Measurements from ENCODE around the gene RGS1. TPM values are rescaled to one million over a fixed set of nuclear protein-coding genes. Genes with fewer than 3 reads are reported as not detected.

The RGS1 gene
- total and polyA plus RNA-seq, 2 of the 8 experiments (the other 6 are each of a cell fraction or from before 2014, with no cell fraction given) = not detected

GRCh38 chr1:192578144-192578909, 2.8 kb downstream of the RGS1 start:
- H4K8ac ChIP-seq (ENCODE audit: extremely low read depth, insufficient read depth, low read length) = no peak overlapping the region
- H3K4me3 ChIP-seq (ENCODE audit: extremely low read depth in 1 of 4, insufficient read depth in 2 of 4, low read depth in 3 of 4, low read length in 4 of 4) = no peak overlapping the region
- no peaks in the 10 kb centered on the region for H3K36me3 ChIP-seq (ENCODE audit: control insufficient read depth in 2 of 4, insufficient read depth in 4 of 4, low read length in 3 of 4)
- H3K27ac ChIP-seq (ENCODE audit: low read depth, low read length) = no peak overlapping the region
- WGBS, 2 experiments (ENCODE audit: extremely low coverage in 1 of 2, insufficient coverage in 1 of 2, insufficient read length in 1 of 2, insufficient replicate concordance in 2 of 2, low coverage in 1 of 2, low lambda C conversion rate in 2 of 2, missing lambda C conversion rate in 1 of 2) = 78% methylated on average over 1 of the region's 1 CpG; no CpG with 5 or more reads in 1 of the 2 experiments
- H3K4me2 ChIP-seq (ENCODE audit: insufficient read depth in 1 of 2, low read depth in 2 of 2, low read length in 2 of 2) = no peak overlapping the region
- H3K23ac ChIP-seq (ENCODE audit: insufficient read length) = no peak overlapping the region
- no peaks in the 10 kb centered on the region; a peak in 1 of 7 replicates for H3K4me1 ChIP-seq (replicated peaks in 1 of 4; ENCODE audit: control insufficient read depth in 3 of 4, insufficient read depth in 4 of 4, low read length in 3 of 4)
- H3K4ac ChIP-seq (replicated peaks; ENCODE audit: insufficient read length, low read depth, low read length) = no peak overlapping the region
- no peak overlapping the region for H3K56ac ChIP-seq (replicated peaks; ENCODE audit: insufficient read length, low read depth, low read length)
- no peak overlapping the region for H2AK5ac ChIP-seq (ENCODE audit: low read depth, low read length)
- FAIRE-seq = no peak
- no peaks in the 10 kb centered on the region for H3K27me3 ChIP-seq (replicated peaks in 1 of 4; ENCODE audit: control insufficient read depth in 3 of 4, extremely low read depth in 1 of 4, insufficient read depth in 3 of 4, low read length in 3 of 4)
- no peaks in the 10 kb centered on the region for H3K9me3 ChIP-seq (ENCODE audit: insufficient read depth in 2 of 2, low read depth in 1 of 2, low read length in 1 of 2)
- no peak overlapping the region for H4K91ac ChIP-seq (replicated peaks; ENCODE audit: insufficient read length, low read length)
- peak overlapping the region in 1 of 4 experiments; percentile 34; a peak in 1 of 7 replicates for H3K9ac ChIP-seq (replicated peaks in 1 of 4; ENCODE audit: extremely low read depth in 1 of 4, low read depth in 3 of 4, low read length in 3 of 4)
- TF ChIP-seq SAP30 (IDR thresholded peaks at IDR 0.05; ENCODE audit: insufficient read depth, insufficient replicate concordance, low read length) = no peak
- TF ChIP-seq TAF1 (IDR thresholded peaks at IDR 0.05; ENCODE audit: low read depth, low read length) = no peak
- TF ChIP-seq KDM4A (IDR thresholded peaks at IDR 0.05; ENCODE audit: low read depth, low read length, severe bottlenecking) = no peak
- no peak for TF ChIP-seq JUN (IDR thresholded peaks at IDR 0.05; ENCODE audit: low read depth, low read length)
- no peak for TF ChIP-seq TCF12 (IDR thresholded peaks at IDR 0.05; ENCODE audit: low read depth, low read length)
- TF ChIP-seq ATF2 (IDR thresholded peaks at IDR 0.05; ENCODE audit: low read length) = no peak
- no peak for TF ChIP-seq PHF8 (conservative IDR thresholded peaks at IDR 0.05; ENCODE audit: low read depth, low read length)
- TF ChIP-seq MAFK (IDR thresholded peaks at IDR 0.05; ENCODE audit: low read depth, low read length) = no peak
- H3K18ac ChIP-seq (ENCODE audit: extremely low read depth, low read length) = no peak overlapping the region
- no peaks in the 10 kb centered on the region for H4K20me1 ChIP-seq (replicated peaks in 1 of 2; ENCODE audit: control insufficient read depth in 1 of 2, insufficient read depth in 2 of 2, low read length in 2 of 2)
- H4K5ac ChIP-seq (ENCODE audit: insufficient read length, low read depth, low read length) = no peak overlapping the region
- no peak overlapping the region for H2BK12ac ChIP-seq (ENCODE audit: low read depth, low read length)
- no peak overlapping the region for H3K14ac ChIP-seq (ENCODE audit: insufficient read length)
- ChIA-PET CTCF (ENCODE audit: partially characterized antibody) (interaction anchor here (0.6 to 10.8 kb wide), 10 partner anchors 8 to 228 kb away, joined by 3 to 83 read pairs (median 4); no protein-coding TSS in a partner anchor), POLR2A (ENCODE audit: partially characterized antibody) (no interaction called here)
- H3K23me2 ChIP-seq (ENCODE audit: low read depth, low read length) = no peaks in the 10 kb centered on the region
- no peak for DNase-seq (ENCODE audit: low read depth in 1 of 2, low spot score in 2 of 2)
- no peak overlapping the region for H2BK15ac ChIP-seq (ENCODE audit: low read length)
- no peaks in the 10 kb centered on the region for H3K79me1 ChIP-seq (ENCODE audit: low read depth, low read length)
- H2BK120ac ChIP-seq (replicated peaks; ENCODE audit: low read depth, low read length) = no peak overlapping the region
- no peak overlapping the region for H2BK20ac ChIP-seq (ENCODE audit: low read length)
- H2BK5ac ChIP-seq (ENCODE audit: low read depth, low read length) = no peak overlapping the region
- no peak overlapping the region for H2AFZ ChIP-seq (ENCODE audit: low read length)
- no peaks in the 10 kb centered on the region for H3K79me2 ChIP-seq (ENCODE audit: control insufficient read depth in 1 of 2, insufficient read depth in 2 of 2, low read length in 2 of 2)
